ENCODE measurements around the gene HES4. TPM values are rescaled to one million over a fixed set of nuclear protein-coding genes. Genes with fewer than 3 reads are reported as not detected.
A peak's percentile ranks its signal among the peaks of the same experiment; 100 is the strongest.

Gene HES4
- total and polyA plus RNA-seq, 10 of the 15 experiments (the other 5 are each of a cell fraction or from before 2014, with no cell fraction given), result 0.44 to 1.7 (median 0.85) TPM; not detected in 5

DNA sequence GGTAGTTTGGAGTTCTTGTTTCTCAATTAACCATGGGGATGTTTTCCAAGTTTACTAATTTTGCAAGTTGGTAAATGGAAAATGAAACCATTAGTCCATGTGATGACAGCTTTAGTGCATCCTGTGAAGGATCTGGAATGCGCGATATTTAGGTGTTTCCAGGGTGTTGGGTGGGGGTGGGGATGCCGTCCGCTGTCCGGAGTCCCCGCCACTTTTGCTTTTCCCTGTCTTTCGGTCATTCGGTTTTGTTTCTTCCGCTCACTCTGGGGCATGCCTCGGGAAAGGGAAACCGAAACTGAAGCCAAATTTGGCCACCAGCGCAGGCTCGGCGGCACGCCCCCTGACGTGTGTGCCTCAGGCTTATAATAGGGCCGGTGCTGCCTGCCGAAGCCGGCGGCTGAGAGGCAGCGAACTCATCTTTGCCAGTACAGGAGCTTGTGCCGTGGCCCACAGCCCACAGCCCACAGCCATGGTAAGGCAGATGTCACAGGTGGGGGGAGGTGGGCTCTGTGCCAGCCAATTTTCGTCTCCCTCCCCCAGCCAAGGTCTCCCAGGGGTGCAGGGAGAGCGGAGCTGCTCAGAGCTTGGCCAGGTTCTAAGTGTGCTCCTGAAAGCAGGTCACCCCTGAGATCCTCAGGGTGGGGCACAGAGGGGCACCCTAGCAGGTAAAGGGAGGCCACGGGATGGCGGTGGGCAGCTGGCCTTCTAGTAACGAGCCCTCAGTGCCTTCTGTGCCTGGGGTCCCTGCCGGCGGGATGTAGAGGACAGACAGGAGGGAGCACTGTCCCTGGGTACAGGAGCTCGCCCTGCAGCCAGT lies 13.4 kb upstream of the HES4 start, which contains the start of gene ISG15 (continued):
- TF ChIP-seq, protein P1, sequence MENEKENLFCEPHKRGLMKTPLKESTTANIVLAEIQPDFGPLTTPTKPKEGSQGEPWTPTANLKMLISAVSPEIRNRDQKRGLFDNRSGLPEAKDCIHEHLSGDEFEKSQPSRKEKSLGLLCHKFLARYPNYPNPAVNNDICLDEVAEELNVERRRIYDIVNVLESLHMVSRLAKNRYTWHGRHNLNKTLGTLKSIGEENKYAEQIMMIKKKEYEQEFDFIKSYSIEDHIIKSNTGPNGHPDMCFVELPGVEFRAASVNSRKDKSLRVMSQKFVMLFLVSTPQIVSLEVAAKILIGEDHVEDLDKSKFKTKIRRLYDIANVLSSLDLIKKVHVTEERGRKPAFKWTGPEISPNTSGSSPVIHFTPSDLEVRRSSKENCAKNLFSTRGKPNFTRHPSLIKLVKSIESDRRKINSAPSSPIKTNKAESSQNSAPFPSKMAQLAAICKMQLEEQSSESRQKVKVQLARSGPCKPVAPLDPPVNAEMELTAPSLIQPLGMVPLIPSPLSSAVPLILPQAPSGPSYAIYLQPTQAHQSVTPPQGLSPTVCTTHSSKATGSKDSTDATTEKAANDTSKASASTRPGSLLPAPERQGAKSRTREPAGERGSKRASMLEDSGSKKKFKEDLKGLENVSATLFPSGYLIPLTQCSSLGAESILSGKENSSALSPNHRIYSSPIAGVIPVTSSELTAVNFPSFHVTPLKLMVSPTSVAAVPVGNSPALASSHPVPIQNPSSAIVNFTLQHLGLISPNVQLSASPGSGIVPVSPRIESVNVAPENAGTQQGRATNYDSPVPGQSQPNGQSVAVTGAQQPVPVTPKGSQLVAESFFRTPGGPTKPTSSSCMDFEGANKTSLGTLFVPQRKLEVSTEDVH (IDR thresholded peaks at IDR 0.05; ENCODE audit: low read depth, partially characterized antibody), result no peak
- TF ChIP-seq ATF7 (IDR thresholded peaks at IDR 0.05; ENCODE audit: low read depth) (peak; percentile 84), STAT1 (conservative IDR thresholded peaks at IDR 0.05) (peak; percentile 95; the same call in 1 of the 2 replicates), NR2F1 (conservative IDR thresholded peaks at IDR 0.05) (no peak), MEF2B (IDR thresholded peaks at IDR 0.05; ENCODE audit: partially characterized antibody, poor library complexity, severe bottlenecking) (peak; percentile 85), JUNB (IDR thresholded peaks at IDR 0.05) (peak; percentile 37), MYB (IDR thresholded peaks at IDR 0.05; ENCODE audit: borderline replicate concordance, low read depth, low read length) (0 out of 2 replicates have a peak, but pooled peaks have one; percentile 19), ZNF207 (IDR thresholded peaks at IDR 0.05; ENCODE audit: borderline replicate concordance) (peak; percentile 57; the same call in 1 of the 2 replicates), SUZ12 (IDR thresholded peaks at IDR 0.05; ENCODE audit: unreplicated experiment) (no peak), IKZF1 (conservative IDR thresholded peaks at IDR 0.05) (peak; percentile 93), FOXK2 (IDR thresholded peaks at IDR 0.05) (peak; percentile 70), DPF2 (IDR thresholded peaks at IDR 0.05) (peak; percentile 71), HDAC2 (IDR thresholded peaks at IDR 0.05) (no peak), ZNF24 (IDR thresholded peaks at IDR 0.05) (no peak), TBL1XR1 (IDR thresholded peaks at IDR 0.05; ENCODE audit: low read depth, low read length) (peak; percentile 46; the same call in 1 of the 2 replicates), BACH1 (IDR thresholded peaks at IDR 0.05; ENCODE audit: borderline replicate concordance) (no peak), CHD4 (IDR thresholded peaks at IDR 0.05) (no peak), FOS (IDR thresholded peaks at IDR 0.05; ENCODE audit: borderline replicate concordance, extremely low read depth, insufficient read length) (no peak)
- TF ChIP-seq, protein P2, sequence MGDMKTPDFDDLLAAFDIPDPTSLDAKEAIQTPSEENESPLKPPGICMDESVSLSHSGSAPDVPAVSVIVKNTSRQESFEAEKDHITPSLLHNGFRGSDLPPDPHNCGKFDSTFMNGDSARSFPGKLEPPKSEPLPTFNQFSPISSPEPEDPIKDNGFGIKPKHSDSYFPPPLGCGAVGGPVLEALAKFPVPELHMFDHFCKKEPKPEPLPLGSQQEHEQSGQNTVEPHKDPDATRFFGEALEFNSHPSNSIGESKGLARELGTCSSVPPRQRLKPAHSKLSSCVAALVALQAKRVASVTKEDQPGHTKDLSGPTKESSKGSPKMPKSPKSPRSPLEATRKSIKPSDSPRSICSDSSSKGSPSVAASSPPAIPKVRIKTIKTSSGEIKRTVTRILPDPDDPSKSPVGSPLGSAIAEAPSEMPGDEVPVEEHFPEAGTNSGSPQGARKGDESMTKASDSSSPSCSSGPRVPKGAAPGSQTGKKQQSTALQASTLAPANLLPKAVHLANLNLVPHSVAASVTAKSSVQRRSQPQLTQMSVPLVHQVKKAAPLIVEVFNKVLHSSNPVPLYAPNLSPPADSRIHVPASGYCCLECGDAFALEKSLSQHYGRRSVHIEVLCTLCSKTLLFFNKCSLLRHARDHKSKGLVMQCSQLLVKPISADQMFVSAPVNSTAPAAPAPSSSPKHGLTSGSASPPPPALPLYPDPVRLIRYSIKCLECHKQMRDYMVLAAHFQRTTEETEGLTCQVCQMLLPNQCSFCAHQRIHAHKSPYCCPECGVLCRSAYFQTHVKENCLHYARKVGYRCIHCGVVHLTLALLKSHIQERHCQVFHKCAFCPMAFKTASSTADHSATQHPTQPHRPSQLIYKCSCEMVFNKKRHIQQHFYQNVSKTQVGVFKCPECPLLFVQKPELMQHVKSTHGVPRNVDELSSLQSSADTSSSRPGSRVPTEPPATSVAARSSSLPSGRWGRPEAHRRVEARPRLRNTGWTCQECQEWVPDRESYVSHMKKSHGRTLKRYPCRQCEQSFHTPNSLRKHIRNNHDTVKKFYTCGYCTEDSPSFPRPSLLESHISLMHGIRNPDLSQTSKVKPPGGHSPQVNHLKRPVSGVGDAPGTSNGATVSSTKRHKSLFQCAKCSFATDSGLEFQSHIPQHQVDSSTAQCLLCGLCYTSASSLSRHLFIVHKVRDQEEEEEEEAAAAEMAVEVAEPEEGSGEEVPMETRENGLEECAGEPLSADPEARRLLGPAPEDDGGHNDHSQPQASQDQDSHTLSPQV (IDR thresholded peaks at IDR 0.05), result no peak
- TF ChIP-seq, protein P3, sequence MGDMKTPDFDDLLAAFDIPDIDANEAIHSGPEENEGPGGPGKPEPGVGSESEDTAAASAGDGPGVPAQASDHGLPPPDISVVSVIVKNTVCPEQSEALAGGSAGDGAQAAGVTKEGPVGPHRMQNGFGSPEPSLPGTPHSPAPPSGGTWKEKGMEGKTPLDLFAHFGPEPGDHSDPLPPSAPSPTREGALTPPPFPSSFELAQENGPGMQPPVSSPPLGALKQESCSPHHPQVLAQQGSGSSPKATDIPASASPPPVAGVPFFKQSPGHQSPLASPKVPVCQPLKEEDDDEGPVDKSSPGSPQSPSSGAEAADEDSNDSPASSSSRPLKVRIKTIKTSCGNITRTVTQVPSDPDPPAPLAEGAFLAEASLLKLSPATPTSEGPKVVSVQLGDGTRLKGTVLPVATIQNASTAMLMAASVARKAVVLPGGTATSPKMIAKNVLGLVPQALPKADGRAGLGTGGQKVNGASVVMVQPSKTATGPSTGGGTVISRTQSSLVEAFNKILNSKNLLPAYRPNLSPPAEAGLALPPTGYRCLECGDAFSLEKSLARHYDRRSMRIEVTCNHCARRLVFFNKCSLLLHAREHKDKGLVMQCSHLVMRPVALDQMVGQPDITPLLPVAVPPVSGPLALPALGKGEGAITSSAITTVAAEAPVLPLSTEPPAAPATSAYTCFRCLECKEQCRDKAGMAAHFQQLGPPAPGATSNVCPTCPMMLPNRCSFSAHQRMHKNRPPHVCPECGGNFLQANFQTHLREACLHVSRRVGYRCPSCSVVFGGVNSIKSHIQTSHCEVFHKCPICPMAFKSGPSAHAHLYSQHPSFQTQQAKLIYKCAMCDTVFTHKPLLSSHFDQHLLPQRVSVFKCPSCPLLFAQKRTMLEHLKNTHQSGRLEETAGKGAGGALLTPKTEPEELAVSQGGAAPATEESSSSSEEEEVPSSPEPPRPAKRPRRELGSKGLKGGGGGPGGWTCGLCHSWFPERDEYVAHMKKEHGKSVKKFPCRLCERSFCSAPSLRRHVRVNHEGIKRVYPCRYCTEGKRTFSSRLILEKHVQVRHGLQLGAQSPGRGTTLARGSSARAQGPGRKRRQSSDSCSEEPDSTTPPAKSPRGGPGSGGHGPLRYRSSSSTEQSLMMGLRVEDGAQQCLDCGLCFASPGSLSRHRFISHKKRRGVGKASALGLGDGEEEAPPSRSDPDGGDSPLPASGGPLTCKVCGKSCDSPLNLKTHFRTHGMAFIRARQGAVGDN (IDR thresholded peaks at IDR 0.05), result peak; percentile 67

Measured in GM12878 (cell line).